HepG2 (cell line): ENCODE results near the gene CDH13.

ENCODE experiments used
- CREM ChIP-seq, 2 experiments: sonication (generic) in 1 of 2; formaldehyde crosslinking in 1 of 2; IDR thresholded peaks; 2 replicates each; pipeline versions ENCODE4 v1.4.0 to v1.6.1; 2016 to 2020; ENCODE audit warnings: antibody characterized with exemption in 1 of 2, mild to moderate bottlenecking in 1 of 2, missing genetic modification reagents in 1 of 2
- LCORL ChIP-seq, 2 experiments: fragments of 450-650 bp in 1 of 2; sonication (generic) in 1 of 2; formaldehyde crosslinking in 1 of 2; IDR thresholded peaks; 2 replicates each; pipeline versions ENCODE4 v1.5.0 to v1.6.1; 2017 to 2020; ENCODE audit warnings: antibody characterized with exemption in 1 of 2, missing genetic modification reagents in 1 of 2
- POLR2A ChIP-seq, 2 experiments: IDR thresholded peaks; 2 replicates each; pipeline ENCODE4 v1.6.1; 2011; ENCODE audit warnings: low read depth in 2 of 2, low read length in 2 of 2, mild to moderate bottlenecking in 1 of 2, moderate library complexity in 1 of 2; ENCODE audit not compliant: insufficient read depth in 1 of 2
- TARDBP ChIP-seq: sonication (generic); formaldehyde crosslinking; IDR thresholded peaks from 2 replicates; pipeline ENCODE4 v1.8.0; 2022; ENCODE audit warnings: mild to moderate bottlenecking, missing genetic modification reagents
- ZBTB8A ChIP-seq: sonication (generic); formaldehyde crosslinking; IDR thresholded peaks from 2 replicates; pipeline ENCODE4 v1.4.0; 2020; ENCODE audit warnings: mild to moderate bottlenecking, low read depth, missing genetic modification reagents, borderline replicate concordance
- TF ChIP-seq, protein P1 (sequence below): sonication (generic); formaldehyde crosslinking; IDR thresholded peaks from 2 replicates; pipeline ENCODE4 v1.5.0; 2020; ENCODE audit warnings: mild to moderate bottlenecking, missing genetic modification reagents, moderate library complexity
- TF ChIP-seq, protein P2 (sequence below): sonication (generic); formaldehyde crosslinking; IDR thresholded peaks from 2 replicates; pipeline ENCODE4 v1.8.0; 2022; ENCODE audit warnings: mild to moderate bottlenecking, missing genetic modification reagents, borderline replicate concordance
- TF ChIP-seq, protein P3 (sequence below), 2 experiments: IDR thresholded peaks; 2 replicates each; pipeline ENCODE4 v1.6.1; 2011 to 2012; ENCODE audit warnings: low read length in 2 of 2, borderline replicate concordance in 1 of 2, low read depth in 1 of 2, mild to moderate bottlenecking in 1 of 2, moderate library complexity in 1 of 2

DNA sequence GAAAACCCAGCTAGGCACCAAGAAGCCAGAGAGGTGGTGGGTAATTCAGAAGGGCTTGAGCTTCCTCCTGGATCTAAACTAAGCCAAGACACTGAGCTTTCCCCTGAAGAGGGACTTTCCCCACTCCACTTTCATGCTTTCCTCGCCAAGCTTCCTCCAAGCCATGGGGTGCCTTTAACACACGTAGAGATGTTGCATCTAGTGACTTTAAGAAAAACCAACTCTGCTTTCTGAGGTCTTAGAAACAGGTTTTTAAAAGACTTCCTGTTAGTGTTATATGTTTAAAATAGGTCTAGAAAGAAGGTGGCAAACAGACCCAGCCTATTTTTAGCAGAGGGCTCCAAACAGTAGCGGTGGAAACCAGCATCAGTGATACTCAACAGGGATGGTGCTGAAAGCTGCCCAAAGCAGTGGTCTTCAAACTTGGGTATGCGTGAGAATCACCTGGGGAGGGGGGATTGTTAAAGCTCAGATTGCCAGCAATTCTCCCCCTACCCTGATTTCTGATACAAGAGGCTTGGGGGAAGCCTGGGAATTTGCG lies 585.6 kb downstream of the CDH13 start:
- TF ChIP-seq POLR2A (IDR thresholded peaks at IDR 0.05; ENCODE audit: insufficient read depth in 1 of 2, low read depth in 2 of 2, low read length in 2 of 2) (no peak), CREM (IDR thresholded peaks at IDR 0.05) (no peak), CREM (CRISPR knock-in tag; IDR thresholded peaks at IDR 0.05) (no peak), ZBTB8A (CRISPR knock-in tag) (no peak), TARDBP (no peak), LCORL (IDR thresholded peaks at IDR 0.05) (no peak), LCORL (CRISPR knock-in tag; IDR thresholded peaks at IDR 0.05) (no peak)
- TF ChIP-seq, protein P1, sequence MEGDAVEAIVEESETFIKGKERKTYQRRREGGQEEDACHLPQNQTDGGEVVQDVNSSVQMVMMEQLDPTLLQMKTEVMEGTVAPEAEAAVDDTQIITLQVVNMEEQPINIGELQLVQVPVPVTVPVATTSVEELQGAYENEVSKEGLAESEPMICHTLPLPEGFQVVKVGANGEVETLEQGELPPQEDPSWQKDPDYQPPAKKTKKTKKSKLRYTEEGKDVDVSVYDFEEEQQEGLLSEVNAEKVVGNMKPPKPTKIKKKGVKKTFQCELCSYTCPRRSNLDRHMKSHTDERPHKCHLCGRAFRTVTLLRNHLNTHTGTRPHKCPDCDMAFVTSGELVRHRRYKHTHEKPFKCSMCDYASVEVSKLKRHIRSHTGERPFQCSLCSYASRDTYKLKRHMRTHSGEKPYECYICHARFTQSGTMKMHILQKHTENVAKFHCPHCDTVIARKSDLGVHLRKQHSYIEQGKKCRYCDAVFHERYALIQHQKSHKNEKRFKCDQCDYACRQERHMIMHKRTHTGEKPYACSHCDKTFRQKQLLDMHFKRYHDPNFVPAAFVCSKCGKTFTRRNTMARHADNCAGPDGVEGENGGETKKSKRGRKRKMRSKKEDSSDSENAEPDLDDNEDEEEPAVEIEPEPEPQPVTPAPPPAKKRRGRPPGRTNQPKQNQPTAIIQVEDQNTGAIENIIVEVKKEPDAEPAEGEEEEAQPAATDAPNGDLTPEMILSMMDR (CRISPR knock-in tag): no peak
- TF ChIP-seq, protein P2, sequence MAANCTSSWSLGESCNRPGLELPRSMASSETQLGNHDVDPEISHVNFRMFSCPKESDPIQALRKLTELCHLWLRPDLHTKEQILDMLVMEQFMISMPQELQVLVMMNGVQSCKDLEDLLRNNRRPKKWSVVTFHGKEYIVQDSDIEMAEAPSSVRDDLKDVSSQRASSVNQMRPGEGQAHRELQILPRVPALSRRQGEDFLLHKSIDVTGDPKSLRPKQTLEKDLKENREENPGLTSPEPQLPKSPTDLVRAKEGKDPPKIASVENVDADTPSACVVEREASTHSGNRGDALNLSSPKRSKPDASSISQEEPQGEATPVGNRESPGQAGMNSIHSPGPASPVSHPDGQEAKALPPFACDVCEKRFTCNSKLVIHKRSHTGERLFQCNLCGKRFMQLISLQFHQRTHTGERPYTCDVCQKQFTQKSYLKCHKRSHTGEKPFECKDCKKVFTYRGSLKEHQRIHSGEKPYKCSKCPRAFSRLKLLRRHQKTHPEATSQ: no peak
- TF ChIP-seq, protein P3, sequence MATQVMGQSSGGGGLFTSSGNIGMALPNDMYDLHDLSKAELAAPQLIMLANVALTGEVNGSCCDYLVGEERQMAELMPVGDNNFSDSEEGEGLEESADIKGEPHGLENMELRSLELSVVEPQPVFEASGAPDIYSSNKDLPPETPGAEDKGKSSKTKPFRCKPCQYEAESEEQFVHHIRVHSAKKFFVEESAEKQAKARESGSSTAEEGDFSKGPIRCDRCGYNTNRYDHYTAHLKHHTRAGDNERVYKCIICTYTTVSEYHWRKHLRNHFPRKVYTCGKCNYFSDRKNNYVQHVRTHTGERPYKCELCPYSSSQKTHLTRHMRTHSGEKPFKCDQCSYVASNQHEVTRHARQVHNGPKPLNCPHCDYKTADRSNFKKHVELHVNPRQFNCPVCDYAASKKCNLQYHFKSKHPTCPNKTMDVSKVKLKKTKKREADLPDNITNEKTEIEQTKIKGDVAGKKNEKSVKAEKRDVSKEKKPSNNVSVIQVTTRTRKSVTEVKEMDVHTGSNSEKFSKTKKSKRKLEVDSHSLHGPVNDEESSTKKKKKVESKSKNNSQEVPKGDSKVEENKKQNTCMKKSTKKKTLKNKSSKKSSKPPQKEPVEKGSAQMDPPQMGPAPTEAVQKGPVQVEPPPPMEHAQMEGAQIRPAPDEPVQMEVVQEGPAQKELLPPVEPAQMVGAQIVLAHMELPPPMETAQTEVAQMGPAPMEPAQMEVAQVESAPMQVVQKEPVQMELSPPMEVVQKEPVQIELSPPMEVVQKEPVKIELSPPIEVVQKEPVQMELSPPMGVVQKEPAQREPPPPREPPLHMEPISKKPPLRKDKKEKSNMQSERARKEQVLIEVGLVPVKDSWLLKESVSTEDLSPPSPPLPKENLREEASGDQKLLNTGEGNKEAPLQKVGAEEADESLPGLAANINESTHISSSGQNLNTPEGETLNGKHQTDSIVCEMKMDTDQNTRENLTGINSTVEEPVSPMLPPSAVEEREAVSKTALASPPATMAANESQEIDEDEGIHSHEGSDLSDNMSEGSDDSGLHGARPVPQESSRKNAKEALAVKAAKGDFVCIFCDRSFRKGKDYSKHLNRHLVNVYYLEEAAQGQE (IDR thresholded peaks at IDR 0.05; ENCODE audit: borderline replicate concordance in 1 of 2, low read depth in 1 of 2, low read length in 2 of 2): no peak
